Epithelial cell of proximal tubule (primary cell): ENCODE results near the gene CAP1. TPM values are rescaled to one million over a fixed set of nuclear protein-coding genes. Genes with fewer than 3 reads are reported as not detected.

Experiments used
- DNase-seq: peaks from one replicate; pipeline ENCODE4 v3.0.0-alpha.2; 2011; ENCODE audit warnings: low read depth
- H3K4me3 ChIP-seq: 2 replicates; pipeline ENCODE4 v1.5.1; 2011; ENCODE audit warnings: low read depth, mild to moderate bottlenecking, low read length
- total RNA-seq: library from RNA; depleted of rRNA; stranded (reverse); fragments of >200 nt; gene quantifications from 2 replicates; pipeline ENCODE4 v1.2.3, GENCODE V29; 2015
- TF ChIP-seq, protein P1 (sequence below): conservative IDR thresholded peaks from 2 replicates; pipeline ENCODE4 v1.5.1; 2012; ENCODE audit warnings: low read depth, mild to moderate bottlenecking, low read length

The CAP1 gene, protein sequence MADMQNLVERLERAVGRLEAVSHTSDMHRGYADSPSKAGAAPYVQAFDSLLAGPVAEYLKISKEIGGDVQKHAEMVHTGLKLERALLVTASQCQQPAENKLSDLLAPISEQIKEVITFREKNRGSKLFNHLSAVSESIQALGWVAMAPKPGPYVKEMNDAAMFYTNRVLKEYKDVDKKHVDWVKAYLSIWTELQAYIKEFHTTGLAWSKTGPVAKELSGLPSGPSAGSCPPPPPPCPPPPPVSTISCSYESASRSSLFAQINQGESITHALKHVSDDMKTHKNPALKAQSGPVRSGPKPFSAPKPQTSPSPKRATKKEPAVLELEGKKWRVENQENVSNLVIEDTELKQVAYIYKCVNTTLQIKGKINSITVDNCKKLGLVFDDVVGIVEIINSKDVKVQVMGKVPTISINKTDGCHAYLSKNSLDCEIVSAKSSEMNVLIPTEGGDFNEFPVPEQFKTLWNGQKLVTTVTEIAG
- total RNA-seq = 342 and 577 TPM in 2 replicates

DNA sequence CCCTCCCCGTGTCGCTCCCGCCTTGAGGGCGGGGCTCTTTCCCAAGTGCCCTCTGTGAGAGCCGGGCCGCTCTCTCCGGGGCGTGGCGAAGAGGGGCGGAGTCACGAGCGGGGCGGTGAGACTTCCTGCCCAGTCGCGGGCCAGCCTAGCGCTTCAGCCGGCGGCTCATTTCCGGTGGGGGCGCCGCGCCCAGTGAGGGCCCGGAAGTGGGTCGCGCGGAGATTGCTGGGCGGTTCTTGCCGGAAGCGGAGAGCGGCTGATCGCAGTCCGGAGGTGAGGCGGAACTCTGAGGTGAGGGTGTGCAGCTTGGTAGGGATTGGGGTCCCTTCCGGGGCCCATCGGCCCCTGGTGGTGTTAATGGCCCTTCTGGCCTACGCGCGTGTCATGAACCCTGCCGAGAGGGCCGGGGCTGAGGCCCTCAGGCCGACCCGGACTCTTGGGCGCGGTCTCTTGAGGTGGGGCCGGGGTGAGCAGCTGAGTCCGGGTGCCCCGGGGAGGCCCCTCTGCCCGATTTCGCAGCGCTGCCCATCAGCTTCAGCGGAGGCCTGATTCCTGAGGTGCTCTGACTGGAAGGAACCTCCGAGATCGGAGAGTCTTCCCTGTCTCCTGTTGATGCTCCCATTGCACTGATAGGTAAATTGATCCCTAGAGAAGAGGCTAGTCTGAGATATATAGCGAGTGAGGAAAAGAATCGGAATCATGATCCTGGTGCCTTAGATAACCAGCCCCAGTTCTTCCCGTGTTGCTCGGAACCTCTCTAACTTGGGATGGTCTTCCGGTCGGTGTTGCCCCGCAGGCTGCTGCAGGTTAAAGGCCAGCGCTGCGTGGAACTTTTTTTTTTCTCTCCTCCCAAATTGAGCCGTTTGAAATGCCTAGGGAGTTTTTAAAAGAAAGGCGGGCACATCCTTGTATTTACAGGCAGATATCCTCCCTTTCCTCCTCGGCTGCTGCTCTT, at the start of gene CAP1:
CAP1 (plus strand) TSS at position 219 of the 955 bp plus-strand sequence. CDS start 18,618 bp downstream, outside the sequence.
- TF ChIP-seq, protein P1, sequence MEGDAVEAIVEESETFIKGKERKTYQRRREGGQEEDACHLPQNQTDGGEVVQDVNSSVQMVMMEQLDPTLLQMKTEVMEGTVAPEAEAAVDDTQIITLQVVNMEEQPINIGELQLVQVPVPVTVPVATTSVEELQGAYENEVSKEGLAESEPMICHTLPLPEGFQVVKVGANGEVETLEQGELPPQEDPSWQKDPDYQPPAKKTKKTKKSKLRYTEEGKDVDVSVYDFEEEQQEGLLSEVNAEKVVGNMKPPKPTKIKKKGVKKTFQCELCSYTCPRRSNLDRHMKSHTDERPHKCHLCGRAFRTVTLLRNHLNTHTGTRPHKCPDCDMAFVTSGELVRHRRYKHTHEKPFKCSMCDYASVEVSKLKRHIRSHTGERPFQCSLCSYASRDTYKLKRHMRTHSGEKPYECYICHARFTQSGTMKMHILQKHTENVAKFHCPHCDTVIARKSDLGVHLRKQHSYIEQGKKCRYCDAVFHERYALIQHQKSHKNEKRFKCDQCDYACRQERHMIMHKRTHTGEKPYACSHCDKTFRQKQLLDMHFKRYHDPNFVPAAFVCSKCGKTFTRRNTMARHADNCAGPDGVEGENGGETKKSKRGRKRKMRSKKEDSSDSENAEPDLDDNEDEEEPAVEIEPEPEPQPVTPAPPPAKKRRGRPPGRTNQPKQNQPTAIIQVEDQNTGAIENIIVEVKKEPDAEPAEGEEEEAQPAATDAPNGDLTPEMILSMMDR = no peak
- peak; percentile 60 for DNase-seq
- peak within 1 kb of the TSS; percentile 93 for H3K4me3 ChIP-seq

DNA sequence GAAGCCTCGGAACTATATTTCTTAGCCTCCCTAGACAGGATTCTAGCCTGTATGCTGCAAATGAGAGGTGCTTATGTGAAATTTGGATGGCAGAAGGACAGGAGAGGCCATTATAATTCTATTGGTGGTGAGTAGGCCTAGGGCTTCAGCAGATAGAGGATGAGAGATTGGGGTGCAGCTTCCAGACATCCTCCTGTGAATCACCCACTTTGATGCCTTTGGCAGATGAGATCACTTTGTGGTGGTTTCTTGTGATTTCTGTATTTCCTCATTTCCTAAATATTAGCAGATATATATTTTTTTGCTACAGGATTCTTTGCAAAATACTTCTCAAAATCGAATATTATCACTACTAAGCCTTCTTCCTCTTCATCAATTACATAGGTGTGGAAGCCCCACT, 48.3 kb upstream of the CAP1 start:
- no peak for DNase-seq
- TF ChIP-seq, protein P1 = no peak
- H3K4me3 ChIP-seq = no peak overlapping the region

DNA sequence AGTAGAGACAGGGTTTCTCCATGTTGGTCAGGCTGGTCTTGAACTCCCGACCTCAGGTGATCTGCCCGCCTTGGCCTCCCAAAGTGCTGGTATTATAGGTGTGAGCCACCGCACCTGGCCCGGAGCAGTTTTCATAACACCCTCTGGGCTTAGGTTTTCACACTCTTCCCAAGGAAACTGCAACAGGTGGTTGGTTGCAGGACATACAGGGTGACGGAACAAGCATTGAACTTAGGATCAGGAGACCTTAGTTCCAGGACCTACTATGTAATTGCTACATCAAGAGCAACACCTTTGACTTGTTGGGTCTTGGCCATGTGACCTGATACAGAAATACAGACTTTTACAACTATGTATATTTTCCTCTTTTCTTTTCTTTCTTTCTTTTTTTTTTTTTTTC, 47.6 kb upstream of the CAP1 start:
- TF ChIP-seq, protein P1 = no peak
- H3K4me3 ChIP-seq = no peak overlapping the region
- DNase-seq = no peak

DNA sequence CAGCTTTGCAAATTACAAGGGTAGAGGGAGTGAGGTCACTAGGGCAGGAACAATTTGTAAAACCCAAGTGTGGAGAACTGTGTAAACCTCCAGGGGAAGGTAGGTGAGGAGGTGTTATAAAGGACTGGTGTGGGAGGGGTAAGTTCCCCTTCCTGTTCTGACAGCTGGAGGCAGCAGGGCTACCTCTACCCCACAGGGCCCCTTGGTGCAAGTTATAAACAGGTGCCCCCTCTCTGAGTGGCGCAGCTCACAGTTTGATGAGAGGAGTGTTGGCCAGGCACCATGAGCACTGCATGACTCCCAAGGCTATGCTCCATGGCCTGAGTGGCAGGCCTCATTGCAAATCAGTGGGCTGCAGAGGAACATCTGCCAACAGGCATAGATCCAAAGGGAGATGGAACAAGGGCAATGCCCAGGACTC, 44.5 kb upstream of the CAP1 start:
- TF ChIP-seq, protein P1 = no peak
- H3K4me3 ChIP-seq = no peak overlapping the region

DNA sequence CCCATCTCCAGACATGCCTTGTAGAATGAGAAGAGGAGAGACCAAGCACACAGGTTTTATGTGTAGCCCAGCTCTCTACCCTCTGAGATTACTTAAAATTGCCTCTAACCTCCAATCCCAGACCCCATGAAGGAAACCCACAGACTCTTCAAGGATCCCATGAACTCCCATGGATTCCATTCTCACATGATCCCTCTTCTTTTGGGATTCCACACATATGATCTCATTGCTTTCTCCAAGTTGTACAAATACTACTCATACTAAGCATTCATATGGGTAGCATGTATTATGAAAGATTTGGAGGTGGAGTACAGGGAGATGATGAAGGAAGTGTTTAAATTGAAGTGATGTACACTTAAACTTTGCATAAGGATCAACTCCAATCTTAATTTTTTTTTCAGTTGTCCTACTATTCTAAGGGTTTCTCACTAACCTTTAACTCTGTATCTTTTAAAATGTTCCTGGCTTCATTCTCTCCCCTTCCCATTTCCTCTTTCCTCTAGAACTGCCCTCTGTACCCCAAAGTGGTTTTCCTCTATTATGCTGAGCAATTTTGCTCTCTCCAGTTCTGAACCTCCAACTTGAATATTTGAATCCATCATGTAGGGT, 44.0 kb upstream of the CAP1 start:
- DNase-seq = no peak
- TF ChIP-seq, protein P1 = no peak
- no peak overlapping the region for H3K4me3 ChIP-seq

More for the DNA sequence above, 44.5 kb upstream of the CAP1 start:
- no peak for DNase-seq

DNA sequence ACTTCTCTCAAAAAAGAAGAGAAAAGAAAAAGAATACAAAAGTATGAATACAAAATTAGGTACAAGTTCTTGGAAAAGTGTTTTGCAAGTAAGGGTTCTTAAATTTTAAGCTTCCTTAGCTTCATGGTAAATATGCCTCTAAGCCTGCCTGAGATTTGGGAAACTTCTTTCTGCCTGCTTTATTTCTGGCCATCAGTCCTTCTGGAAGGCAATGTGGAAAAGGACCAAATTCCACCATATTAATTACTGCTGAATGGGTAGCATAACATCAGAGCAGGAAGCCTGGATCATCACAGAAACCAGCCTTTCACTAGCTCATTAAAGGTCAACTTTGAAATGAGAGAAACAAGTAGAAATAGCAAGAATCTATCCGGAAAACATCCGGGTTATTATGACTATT, 39.1 kb upstream of the CAP1 start:
- no peak for DNase-seq
- TF ChIP-seq, protein P1 = no peak
- H3K4me3 ChIP-seq = no peak overlapping the region
